B cell (primary cell): ENCODE data around the gene SCYGR1.

Experiments
- EZH2 ChIP-seq: IDR thresholded peaks from 2 replicates; pipeline ENCODE4 v1.6.1; 2012; ENCODE audit warnings: borderline replicate concordance, low read depth, mild to moderate bottlenecking, moderate library complexity, low read length; ENCODE audit not compliant: insufficient read depth, poor library complexity, severe bottlenecking
- TF ChIP-seq, protein P1 (sequence below): fragments of 200-600 bp; IDR thresholded peaks from one replicate; pipeline ENCODE4 v1.8.0; 2022; ENCODE audit warnings: antibody characterized with exemption, mild to moderate bottlenecking

- TF ChIP-seq, protein P1, sequence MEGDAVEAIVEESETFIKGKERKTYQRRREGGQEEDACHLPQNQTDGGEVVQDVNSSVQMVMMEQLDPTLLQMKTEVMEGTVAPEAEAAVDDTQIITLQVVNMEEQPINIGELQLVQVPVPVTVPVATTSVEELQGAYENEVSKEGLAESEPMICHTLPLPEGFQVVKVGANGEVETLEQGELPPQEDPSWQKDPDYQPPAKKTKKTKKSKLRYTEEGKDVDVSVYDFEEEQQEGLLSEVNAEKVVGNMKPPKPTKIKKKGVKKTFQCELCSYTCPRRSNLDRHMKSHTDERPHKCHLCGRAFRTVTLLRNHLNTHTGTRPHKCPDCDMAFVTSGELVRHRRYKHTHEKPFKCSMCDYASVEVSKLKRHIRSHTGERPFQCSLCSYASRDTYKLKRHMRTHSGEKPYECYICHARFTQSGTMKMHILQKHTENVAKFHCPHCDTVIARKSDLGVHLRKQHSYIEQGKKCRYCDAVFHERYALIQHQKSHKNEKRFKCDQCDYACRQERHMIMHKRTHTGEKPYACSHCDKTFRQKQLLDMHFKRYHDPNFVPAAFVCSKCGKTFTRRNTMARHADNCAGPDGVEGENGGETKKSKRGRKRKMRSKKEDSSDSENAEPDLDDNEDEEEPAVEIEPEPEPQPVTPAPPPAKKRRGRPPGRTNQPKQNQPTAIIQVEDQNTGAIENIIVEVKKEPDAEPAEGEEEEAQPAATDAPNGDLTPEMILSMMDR, result no peak
- no peak for TF ChIP-seq EZH2
Observed at GRCh38 chr2:227351639-227352038, 36.1 kb downstream of the SCYGR1 start.
